Measurements from ENCODE around the gene ATP6V0E2. TPM values are rescaled to one million over a fixed set of nuclear protein-coding genes. Genes with fewer than 3 reads are reported as not detected.

ATP6V0E2 gene
- total RNA-seq, 1 experiment from 2014 or later: 26.2 TPM

DNA sequence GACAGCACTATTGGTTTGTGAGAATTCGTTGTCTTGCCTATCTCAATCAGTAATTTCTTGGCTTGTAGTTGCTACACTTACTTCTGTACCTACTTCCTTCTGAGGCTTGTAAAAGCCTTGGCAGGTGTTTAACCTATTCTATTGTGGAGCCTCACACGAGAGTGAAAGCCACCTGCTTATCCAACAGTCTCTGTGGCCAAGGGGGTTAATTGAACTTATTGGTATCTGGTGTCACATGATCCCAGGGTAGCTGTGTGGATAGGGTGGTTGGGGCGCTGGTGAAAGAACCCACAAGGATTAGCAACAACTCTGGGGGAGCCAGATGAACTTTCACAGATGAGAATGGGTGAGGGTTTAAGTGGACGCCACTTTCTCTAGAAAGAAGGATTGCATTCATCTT lies 13.9 kb upstream of the ATP6V0E2 start:
- Mint-ChIP-seq H3K27ac (no peak overlapping the region), H3K27me3 (ENCODE audit: low read depth) (no peaks in the 10 kb centered on the region), H3K4me3 (no peak overlapping the region), H3K4me1 (peaks cover 19% of the 10 kb centered on the region), H3K9me3 (no peaks in the 10 kb centered on the region), H3K36me3 (no peaks in the 10 kb centered on the region)
- TF ChIP-seq, protein P1, sequence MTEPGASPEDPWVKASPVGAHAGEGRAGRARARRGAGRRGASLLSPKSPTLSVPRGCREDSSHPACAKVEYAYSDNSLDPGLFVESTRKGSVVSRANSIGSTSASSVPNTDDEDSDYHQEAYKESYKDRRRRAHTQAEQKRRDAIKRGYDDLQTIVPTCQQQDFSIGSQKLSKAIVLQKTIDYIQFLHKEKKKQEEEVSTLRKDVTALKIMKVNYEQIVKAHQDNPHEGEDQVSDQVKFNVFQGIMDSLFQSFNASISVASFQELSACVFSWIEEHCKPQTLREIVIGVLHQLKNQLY (CRISPR knock-in tag; IDR thresholded peaks at IDR 0.05): no peak
- TF ChIP-seq FOXJ3 (CRISPR knock-in tag; IDR thresholded peaks at IDR 0.05; ENCODE audit: borderline replicate concordance) (no peak), FOXP1 (CRISPR knock-in tag; IDR thresholded peaks at IDR 0.05; ENCODE audit: borderline replicate concordance) (no peak), CBFB (CRISPR knock-in tag; IDR thresholded peaks at IDR 0.05; ENCODE audit: low read depth) (no peak), TP53 (CRISPR knock-in tag; IDR thresholded peaks at IDR 0.05) (no peak), CREB1 (CRISPR knock-in tag; IDR thresholded peaks at IDR 0.05) (no peak), SMAD4 (CRISPR knock-in tag; IDR thresholded peaks at IDR 0.05) (no peak), MYBL2 (CRISPR knock-in tag; IDR thresholded peaks at IDR 0.05) (no peak)
- TF ChIP-seq, protein P2, sequence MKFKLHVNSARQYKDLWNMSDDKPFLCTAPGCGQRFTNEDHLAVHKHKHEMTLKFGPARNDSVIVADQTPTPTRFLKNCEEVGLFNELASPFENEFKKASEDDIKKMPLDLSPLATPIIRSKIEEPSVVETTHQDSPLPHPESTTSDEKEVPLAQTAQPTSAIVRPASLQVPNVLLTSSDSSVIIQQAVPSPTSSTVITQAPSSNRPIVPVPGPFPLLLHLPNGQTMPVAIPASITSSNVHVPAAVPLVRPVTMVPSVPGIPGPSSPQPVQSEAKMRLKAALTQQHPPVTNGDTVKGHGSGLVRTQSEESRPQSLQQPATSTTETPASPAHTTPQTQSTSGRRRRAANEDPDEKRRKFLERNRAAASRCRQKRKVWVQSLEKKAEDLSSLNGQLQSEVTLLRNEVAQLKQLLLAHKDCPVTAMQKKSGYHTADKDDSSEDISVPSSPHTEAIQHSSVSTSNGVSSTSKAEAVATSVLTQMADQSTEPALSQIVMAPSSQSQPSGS (CRISPR knock-in tag; IDR thresholded peaks at IDR 0.05; ENCODE audit: borderline replicate concordance, low read depth): no peak
- TF ChIP-seq, protein P3, sequence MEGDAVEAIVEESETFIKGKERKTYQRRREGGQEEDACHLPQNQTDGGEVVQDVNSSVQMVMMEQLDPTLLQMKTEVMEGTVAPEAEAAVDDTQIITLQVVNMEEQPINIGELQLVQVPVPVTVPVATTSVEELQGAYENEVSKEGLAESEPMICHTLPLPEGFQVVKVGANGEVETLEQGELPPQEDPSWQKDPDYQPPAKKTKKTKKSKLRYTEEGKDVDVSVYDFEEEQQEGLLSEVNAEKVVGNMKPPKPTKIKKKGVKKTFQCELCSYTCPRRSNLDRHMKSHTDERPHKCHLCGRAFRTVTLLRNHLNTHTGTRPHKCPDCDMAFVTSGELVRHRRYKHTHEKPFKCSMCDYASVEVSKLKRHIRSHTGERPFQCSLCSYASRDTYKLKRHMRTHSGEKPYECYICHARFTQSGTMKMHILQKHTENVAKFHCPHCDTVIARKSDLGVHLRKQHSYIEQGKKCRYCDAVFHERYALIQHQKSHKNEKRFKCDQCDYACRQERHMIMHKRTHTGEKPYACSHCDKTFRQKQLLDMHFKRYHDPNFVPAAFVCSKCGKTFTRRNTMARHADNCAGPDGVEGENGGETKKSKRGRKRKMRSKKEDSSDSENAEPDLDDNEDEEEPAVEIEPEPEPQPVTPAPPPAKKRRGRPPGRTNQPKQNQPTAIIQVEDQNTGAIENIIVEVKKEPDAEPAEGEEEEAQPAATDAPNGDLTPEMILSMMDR (IDR thresholded peaks at IDR 0.05): no peak
- TF ChIP-seq, protein P4, sequence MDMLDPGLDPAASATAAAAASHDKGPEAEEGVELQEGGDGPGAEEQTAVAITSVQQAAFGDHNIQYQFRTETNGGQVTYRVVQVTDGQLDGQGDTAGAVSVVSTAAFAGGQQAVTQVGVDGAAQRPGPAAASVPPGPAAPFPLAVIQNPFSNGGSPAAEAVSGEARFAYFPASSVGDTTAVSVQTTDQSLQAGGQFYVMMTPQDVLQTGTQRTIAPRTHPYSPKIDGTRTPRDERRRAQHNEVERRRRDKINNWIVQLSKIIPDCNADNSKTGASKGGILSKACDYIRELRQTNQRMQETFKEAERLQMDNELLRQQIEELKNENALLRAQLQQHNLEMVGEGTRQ (CRISPR knock-in tag; IDR thresholded peaks at IDR 0.05): no peak
- TF ChIP-seq, protein P5, sequence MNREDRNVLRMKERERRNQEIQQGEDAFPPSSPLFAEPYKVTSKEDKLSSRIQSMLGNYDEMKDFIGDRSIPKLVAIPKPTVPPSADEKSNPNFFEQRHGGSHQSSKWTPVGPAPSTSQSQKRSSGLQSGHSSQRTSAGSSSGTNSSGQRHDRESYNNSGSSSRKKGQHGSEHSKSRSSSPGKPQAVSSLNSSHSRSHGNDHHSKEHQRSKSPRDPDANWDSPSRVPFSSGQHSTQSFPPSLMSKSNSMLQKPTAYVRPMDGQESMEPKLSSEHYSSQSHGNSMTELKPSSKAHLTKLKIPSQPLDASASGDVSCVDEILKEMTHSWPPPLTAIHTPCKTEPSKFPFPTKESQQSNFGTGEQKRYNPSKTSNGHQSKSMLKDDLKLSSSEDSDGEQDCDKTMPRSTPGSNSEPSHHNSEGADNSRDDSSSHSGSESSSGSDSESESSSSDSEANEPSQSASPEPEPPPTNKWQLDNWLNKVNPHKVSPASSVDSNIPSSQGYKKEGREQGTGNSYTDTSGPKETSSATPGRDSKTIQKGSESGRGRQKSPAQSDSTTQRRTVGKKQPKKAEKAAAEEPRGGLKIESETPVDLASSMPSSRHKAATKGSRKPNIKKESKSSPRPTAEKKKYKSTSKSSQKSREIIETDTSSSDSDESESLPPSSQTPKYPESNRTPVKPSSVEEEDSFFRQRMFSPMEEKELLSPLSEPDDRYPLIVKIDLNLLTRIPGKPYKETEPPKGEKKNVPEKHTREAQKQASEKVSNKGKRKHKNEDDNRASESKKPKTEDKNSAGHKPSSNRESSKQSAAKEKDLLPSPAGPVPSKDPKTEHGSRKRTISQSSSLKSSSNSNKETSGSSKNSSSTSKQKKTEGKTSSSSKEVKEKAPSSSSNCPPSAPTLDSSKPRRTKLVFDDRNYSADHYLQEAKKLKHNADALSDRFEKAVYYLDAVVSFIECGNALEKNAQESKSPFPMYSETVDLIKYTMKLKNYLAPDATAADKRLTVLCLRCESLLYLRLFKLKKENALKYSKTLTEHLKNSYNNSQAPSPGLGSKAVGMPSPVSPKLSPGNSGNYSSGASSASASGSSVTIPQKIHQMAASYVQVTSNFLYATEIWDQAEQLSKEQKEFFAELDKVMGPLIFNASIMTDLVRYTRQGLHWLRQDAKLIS (CRISPR knock-in tag; IDR thresholded peaks at IDR 0.05; ENCODE audit: borderline replicate concordance): no peak
- TF ChIP-seq, protein P6, sequence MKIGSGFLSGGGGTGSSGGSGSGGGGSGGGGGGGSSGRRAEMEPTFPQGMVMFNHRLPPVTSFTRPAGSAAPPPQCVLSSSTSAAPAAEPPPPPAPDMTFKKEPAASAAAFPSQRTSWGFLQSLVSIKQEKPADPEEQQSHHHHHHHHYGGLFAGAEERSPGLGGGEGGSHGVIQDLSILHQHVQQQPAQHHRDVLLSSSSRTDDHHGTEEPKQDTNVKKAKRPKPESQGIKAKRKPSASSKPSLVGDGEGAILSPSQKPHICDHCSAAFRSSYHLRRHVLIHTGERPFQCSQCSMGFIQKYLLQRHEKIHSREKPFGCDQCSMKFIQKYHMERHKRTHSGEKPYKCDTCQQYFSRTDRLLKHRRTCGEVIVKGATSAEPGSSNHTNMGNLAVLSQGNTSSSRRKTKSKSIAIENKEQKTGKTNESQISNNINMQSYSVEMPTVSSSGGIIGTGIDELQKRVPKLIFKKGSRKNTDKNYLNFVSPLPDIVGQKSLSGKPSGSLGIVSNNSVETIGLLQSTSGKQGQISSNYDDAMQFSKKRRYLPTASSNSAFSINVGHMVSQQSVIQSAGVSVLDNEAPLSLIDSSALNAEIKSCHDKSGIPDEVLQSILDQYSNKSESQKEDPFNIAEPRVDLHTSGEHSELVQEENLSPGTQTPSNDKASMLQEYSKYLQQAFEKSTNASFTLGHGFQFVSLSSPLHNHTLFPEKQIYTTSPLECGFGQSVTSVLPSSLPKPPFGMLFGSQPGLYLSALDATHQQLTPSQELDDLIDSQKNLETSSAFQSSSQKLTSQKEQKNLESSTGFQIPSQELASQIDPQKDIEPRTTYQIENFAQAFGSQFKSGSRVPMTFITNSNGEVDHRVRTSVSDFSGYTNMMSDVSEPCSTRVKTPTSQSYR (CRISPR knock-in tag; IDR thresholded peaks at IDR 0.05): no peak
- ChIA-PET POLR2A (no interaction called here), CTCF (interaction anchor here (2.4 to 4.0 kb wide), 3 partner anchors 21 to 53 kb away, joined by 16 to 52 read pairs (median 28); partner anchors contain the start of gene ZNF862)
- no peak for ATAC-seq
- no peak for DNase-seq (ENCODE audit: low spot score)

Data from WTC11 (cell line).